HG03060 (cell line): ENCODE data around the gene PRR30.
"Not testable (repeated sequence)": the region's sequence is repeated elsewhere in the genome, so short reads cannot be mapped to it uniquely, and the experiment has no call there.

Source experiments
- ATAC-seq: cut with Tn5 transposase; IDR thresholded peaks from one replicate; pipeline ENCODE4 v1.9.1; 2021; ENCODE audit warnings: low read depth, moderate number of reproducible peaks; ENCODE audit not compliant: unreplicated experiment

PRR30 gene

GRCh38 chr2:27131429-27131828 is 7.8 kb downstream of the PRR30 start:
- ATAC-seq: no peak

GRCh38 chr2:27130396-27130795 is 8.8 kb downstream of the PRR30 start:
- no peak for ATAC-seq

GRCh38 chr2:27128668-27129571 is 10.3 kb downstream of the PRR30 start:
- ATAC-seq: no peak

GRCh38 chr2:27127883-27128667 is 11.1 kb downstream of the PRR30 start:
- ATAC-seq: no peak

- no peak for ATAC-seq
These were observed 12.9 kb downstream of the PRR30 start for GRCh38 chr2:27126252-27126710.

GRCh38 chr2:27125104-27125503 is 14.1 kb downstream of the PRR30 start:
- ATAC-seq: no peak

- no peak for ATAC-seq
These were observed 15.7 kb downstream of the PRR30 start, which contains the start of gene ABHD1 for GRCh38 chr2:27123302-27124150. Gene ABHD1, plus strand, starts transcription at chr2:27123815. Its CDS starts 134 bp downstream, at chr2:27123949.

GRCh38 chr2:27122791-27123190 is 16.4 kb downstream of the PRR30 start:
- ATAC-seq: no peak

GRCh38 chr2:27121906-27122305 is 17.3 kb downstream of the PRR30 start:
- ATAC-seq: no peak

- not testable (repeated sequence) for ATAC-seq
These were observed 19.9 kb downstream of the PRR30 start for GRCh38 chr2:27119330-27119670.

- ATAC-seq: no peak
These were observed 20.5 kb downstream of the PRR30 start, which contains the start of gene CGREF1 for GRCh38 chr2:27118525-27119329. Gene CGREF1, minus strand, starts transcription at chr2:27119128. Its CDS starts 14,762 bp downstream, at chr2:27104366.

GRCh38 chr2:27117995-27118524 is 21.1 kb downstream of the PRR30 start:
- no peak for ATAC-seq

GRCh38 chr2:27115519-27115918 is 23.7 kb downstream of the PRR30 start:
- no peak for ATAC-seq

- not testable (repeated sequence) for ATAC-seq
These were observed 27.7 kb downstream of the PRR30 start for GRCh38 chr2:27111392-27112078.

GRCh38 chr2:27110603-27111352 is 28.4 kb downstream of the PRR30 start:
- ATAC-seq: not testable (repeated sequence)

- ATAC-seq: no peak
These were observed 30.1 kb downstream of the PRR30 start for GRCh38 chr2:27109083-27109482.

- no peak for ATAC-seq
These were observed 31.0 kb downstream of the PRR30 start for GRCh38 chr2:27108221-27108620.

- ATAC-seq: no peak
These were observed 33.2 kb downstream of the PRR30 start for GRCh38 chr2:27105981-27106380.
